Activated gamma-delta T cell treated with anti-CD3 and anti-CD28 coated beads, Interleukin-2, amount 50 U/mL, for 16 hours (primary cell): ENCODE results near the gene TESK1.
"Not testable (repeated sequence)": the region's sequence is repeated elsewhere in the genome, so short reads cannot be mapped to it uniquely, and the experiment has no call there.

ENCODE experiments used
- DNase-seq: peaks from one replicate; pipeline ENCODE4 v3.0.0-alpha.2; 2020; ENCODE audit warnings: low read depth

Gene TESK1

DNA sequence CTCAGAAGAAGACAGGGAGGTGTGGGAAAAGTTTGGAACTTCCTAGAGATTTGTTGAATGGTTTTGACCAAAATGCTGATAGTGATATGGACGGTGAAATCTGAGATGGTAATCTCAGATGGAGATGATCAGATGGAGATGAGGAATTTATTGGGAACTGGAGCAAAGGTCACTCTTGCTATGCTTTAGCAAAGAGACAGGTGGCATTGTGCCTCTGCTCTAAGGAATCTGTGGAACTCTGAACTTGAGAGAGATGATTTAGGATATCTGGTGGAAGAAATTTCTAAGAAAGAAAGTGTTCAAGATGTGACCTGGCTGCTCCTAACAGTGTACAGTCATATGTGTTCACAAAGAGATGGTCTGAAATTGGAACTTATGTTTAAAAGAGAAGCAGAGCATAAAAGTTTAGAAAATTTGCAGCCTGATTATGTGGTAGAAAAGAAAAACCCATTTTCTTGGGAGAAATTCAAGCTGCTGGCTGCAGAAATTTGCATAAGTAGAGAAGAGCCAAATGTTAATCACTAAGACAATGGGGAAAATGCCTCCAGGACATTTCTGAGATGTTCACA is 25.3 kb upstream of the TESK1 start:
- DNase-seq = not testable (repeated sequence)

DNA sequence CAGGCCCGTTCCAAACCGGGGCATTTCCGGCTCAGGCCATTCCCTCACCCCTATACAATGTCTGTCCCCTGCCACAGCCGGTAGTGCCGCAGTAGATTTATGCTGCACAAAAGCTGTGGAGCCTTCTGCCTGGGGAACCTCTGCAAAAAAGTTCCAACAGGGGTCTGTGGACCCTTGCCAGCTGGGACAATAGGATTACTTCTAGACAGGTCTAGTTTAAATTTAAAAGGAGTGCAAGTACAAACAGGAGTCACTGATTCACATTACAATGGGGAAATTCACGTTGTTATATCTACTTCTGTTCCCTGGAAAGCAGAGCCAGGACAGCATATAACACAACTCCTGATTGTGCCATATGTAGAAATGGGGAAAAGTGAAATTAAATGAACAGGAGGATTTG is 21.5 kb upstream of the TESK1 start:
- DNase-seq = not testable (repeated sequence)

DNA sequence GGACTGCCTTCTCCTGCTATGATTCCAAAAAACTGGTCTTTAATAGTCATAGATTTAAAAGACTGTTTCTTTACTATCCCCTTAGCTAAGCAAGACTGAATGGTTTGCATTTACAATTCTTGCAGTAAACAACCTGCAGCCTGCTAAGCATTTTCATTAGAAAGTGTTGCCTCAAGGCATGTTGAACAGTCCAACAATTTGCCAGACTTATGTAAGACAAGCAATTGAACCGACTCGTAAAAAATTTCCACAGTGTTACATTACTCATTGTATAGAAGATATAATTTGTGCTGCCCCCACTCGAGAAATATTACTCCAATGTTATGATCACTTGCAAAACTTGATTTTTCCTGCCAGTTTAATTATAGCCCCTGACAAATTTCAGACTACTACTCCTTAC is 20.4 kb upstream of the TESK1 start:
- DNase-seq = not testable (repeated sequence)

DNA sequence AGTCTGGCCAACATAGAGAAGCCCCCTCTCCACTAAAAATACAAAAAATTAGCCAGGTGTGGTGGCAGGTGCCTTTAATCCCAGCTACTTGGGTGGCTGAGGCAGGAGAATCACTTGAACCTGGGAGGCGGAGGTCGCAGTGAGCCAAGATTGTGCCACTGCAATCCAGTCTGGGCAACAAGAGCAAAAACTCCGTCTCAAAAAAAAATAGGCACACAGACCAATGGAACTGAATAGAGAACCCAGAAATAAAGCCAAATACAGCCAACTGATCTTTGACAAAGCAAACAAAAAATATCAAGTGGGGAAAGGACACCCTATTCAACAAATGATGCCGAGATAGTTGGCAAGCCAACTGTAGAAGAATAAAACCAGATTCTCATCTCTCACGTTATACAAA is 16.6 kb upstream of the TESK1 start:
- DNase-seq = not testable (repeated sequence)

DNA sequence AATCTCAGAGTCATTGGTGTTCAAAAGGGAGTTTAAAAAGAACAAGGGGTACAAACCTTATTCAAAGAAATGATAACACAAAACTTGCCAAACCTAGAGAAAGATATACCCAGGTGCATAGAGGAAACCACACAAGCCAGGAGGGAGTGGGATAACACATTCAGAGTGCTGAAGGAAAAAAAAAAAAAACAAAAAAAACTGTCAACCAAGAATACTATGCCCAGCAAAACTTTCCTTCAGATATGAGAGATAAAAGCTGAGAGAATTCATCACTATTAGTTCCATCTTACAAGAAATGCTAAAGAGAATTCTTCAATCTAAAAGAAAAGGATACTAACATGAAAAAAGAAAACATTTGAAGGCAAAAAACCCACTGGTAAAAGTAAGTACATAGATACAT is 11.5 kb upstream of the TESK1 start:
- no peak for DNase-seq

DNA sequence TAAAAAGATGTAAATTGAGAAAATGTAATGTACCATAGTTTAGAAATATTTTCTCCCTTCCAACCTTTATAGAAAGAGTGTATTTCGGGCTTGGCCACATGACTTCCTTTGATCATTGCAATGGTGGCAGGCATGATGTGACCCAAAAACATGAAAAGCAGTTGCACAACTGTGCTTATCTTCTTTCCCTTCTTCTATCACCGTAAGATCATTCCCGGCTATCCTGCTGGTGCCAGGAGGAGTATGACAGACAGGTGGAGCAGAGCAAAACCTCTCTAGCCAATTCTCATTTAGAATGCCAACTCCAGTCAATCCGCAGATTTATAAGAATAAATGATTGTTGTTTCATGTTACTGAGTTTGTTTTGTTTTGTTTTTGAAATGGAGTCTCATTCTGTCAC is 10.6 kb upstream of the TESK1 start:
- DNase-seq = no peak

DNA sequence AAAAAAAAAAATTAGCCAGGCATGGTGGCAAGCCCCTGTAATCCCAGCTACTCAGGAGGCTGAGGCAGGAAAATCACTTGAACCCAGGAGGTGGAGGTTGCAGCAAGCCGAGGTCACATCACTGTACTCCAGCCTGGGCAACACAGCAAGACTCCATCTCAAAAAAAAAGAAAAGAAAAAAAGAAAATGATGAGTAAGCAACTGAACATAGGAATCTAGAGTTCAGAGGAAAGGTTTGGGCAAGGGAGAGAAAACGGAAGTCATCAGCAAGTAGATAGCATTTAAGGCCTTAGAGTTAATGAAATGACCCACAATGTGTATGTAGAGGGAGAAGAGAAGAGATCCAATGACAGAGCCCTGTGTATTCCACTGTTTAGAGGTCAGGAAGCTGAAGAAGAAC is 8.2 kb upstream of the TESK1 start:
- not testable (repeated sequence) for DNase-seq

DNA sequence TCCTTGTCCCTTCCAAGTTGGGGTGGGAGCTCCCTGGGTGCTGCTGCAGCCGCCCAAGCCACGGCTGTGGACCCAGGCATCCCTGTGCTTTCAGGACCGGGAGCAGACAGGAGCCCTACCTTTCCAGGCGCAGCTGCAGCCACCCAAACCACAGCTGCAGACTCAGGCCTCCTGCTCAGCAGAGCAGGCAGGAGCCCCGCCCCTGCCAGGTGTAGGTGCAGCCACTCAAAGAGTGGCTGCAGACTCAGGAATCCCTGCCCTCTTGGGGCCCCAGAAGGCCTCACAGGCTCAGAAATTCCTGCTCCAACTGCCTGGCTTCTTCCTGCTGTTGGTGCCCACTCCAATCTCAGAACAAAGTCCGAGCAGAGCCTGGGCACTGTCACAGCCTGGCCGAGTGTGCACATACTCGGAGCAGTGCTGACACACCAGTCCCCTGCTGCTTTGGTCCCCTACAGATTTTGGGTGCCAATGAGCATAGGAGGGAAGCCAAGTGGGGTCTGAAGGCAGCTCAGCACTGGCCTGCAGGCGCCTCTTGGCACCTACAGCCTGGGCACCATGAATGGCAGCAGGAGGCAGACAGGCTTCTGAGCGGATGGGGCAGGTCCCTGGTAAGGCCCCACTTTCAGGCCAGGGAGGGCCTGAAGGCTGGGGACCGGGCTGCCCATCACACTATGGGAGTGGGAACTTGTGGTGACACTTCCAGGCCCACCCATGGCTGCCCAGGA is 6.0 kb upstream of the TESK1 start:
- DNase-seq = no peak

DNA sequence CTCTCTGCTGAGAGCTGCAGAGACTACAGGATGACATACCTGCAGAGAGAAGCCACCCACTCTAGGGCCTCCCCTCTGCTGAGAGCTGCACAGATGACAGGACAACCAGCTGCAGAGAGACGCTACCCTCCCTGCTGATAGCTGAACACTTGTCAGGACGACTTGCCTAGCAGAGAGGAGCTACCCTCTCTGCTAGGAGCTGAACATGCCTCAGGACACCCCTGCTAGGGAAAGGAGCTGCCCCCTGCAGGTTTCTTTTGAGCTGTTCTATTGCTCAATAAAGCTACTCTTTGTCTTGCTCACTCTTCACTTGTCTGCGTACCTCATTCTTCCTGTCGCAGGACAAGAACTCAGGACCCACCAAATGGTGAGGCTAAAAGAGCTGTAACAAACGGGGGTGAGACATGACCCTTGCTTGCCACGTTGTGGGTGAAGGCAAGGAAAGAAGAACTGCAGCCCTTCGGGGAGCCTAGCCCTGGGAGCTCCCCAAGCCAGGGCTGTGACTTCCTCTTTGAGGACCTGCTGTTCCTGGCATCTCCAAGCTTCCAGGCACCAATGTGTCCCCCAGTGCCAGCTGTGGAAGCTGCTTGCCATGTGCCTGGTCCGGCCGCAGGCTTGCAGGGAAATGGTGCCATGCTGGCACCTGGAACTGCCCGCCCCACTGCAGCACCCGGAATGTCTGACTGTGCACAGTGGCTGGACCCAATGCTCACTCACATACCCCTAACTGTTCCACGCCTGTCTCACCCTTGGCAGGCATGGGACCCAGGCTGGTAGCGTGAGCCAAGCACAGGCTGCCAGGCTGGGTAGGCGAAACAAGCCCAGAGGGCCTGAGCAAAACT is 5.1 kb upstream of the TESK1 start:
- DNase-seq = no peak

DNA sequence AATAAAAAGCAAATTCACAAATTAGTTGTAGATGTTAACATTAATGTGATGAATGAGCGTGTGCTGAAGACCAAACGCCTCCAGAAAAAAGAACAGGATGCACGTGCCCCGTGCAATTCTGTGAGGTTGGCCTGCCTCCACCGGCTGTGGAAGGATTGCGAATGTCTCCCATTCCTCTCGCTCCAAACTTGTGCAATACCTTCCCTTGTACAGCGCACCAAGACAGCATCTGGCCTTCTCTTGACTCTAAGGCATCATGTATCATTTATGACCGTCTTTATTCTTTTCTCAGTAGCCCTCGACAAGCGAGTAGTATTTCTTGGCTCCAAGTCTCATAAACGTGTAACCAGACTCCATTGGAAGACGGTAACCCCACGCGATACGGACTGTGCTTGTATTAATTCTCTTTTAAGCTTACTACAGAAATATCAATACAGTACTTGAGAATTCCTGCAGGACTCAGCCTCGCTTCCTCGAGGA is 1.5 kb upstream of the TESK1 start:
- no peak for DNase-seq

DNA sequence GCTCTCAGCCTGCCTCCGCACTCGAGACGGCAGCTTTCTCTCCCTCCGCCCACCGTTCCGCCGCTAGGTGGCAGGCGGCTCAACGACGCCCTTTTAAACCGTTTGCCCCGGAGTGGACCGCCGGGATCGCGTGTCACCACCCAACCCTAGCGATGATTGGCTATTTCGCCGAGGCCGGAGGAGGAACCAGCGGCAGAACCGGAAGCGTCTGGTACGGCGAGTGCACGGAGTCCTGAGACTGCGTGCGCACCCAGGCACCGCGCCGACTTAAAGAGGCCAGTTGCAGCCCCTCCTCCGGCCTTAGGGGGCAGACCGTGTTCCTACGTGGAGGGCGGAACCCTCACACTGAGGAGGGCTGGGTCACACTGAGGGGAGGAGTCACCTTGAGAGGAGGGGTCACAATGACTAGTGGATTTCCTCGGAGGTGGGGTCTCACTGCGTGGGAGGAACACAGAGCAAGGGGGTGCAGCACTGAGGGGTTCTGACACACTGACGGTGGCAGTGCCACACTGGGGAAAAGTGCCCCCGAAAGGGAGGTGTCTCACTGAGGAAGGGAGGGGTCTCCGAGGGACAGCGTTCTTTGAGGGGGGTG is 980 bp upstream of the TESK1 start:
- peak; percentile 99 for DNase-seq

DNA sequence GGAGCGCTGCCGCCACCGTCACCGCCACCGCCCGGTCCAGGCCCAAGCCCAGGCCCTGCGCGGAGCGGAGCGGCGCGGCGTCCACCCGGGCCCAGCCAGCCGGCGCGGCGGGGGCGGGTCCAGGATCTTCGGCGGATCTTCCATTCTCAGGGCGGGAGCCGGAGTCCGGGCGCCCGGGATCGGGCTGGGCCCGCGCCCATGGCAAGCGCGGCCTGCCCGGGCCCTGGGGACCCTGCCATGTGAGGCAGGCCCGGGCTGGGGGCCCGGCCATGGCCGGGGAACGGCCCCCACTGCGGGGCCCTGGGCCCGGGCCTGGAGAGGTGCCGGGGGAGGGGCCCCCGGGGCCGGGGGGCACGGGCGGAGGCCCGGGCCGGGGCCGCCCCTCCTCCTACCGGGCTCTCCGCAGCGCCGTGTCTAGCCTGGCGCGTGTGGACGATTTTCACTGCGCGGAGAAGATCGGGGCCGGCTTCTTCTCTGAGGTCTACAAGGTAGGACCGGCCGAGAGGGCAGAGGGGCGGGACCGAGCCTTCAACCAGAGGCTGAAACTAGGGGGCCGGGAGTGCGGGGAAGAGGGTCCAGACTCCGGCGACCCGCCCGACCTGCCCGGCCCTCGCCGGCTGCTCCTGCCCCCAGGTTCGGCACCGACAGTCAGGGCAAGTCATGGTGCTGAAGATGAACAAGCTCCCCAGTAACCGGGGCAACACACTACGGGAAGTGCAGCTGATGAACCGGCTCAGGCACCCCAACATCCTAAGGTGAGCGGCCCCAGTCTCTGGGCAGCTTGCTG is 482 bp downstream of the TESK1 start:
- DNase-seq = no peak

DNA sequence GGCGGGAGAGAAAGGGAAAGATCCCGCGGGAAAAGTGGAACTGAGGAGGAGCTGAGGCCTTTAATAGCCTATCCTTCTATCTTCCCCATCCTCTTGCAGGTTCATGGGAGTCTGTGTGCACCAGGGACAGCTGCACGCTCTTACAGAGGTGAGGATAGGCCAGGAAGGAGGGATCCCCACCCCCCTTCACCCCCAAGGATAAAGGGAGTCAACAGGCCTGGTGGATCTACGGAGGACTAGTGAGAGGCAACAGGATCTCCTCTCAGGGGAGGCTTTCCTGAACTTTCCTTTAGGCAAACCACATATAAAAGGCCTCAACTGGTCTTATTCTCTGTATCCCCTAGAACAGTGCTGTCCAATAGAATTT is 1.1 kb downstream of the TESK1 start:
- no peak for DNase-seq

DNA sequence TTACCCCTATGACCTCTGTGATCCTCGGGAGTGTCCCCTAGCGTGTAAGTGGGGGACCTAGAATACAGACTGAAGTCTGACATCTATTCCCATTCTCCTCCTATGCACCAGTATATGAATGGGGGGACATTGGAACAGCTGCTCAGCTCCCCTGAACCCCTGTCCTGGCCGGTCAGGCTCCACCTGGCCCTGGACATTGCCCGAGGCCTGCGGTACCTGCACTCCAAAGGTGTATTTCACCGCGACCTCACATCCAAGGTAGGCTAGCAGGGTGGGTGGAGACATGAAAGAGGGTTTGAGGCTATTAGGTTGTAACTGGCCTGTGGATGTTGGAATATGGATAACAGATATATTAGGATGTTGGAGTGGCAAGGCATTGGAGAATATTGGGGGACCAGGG is 1.7 kb downstream of the TESK1 start:
- DNase-seq = no peak

DNA sequence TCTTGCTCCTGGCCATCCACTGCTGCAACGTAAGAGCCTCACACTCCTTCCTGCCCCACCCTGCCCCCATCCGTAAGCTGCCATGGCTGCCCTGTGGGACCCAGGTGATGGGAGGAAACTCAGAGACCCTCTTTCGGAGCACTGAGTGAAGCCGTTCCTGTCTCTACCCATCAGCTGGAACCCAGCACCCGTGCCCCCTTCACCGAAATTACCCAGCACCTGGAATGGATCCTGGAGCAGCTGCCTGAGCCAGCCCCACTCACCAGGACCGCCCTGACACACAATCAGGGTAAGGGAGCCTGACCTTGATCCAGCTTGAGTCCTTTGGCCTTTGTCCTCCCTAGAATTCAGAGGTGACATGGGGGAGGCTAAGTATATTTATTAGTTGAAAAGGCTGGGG is 3.2 kb downstream of the TESK1 start:
- no peak for DNase-seq

DNA sequence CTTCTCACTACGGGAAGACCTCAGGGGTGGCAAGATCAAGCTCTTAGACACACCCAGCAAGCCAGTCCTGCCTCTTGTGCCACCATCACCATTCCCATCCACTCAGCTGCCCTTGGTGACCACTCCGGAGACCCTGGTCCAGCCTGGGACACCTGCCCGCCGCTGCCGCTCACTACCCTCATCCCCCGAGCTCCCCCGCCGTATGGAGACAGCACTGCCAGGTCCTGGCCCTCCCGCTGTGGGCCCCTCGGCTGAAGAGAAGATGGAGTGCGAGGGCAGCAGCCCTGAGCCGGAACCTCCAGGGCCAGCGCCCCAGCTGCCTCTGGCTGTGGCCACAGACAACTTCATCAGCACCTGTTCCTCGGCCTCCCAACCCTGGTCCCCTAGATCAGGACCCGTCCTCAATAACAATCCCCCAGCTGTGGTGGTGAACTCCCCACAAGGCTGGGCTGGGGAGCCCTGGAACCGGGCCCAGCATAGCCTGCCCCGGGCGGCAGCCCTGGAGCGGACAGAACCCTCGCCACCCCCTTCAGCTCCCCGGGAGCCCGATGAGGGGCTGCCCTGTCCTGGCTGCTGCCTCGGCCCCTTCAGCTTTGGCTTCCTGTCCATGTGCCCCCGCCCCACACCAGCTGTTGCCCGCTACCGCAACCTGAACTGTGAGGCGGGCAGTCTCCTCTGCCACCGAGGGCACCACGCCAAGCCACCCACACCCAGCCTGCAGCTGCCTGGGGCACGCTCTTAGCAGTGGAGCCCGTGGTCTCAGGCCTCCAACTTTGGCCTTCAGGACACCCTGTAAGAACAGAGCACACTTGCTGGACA is 4.1 kb downstream of the TESK1 start:
- no peak for DNase-seq

DNA sequence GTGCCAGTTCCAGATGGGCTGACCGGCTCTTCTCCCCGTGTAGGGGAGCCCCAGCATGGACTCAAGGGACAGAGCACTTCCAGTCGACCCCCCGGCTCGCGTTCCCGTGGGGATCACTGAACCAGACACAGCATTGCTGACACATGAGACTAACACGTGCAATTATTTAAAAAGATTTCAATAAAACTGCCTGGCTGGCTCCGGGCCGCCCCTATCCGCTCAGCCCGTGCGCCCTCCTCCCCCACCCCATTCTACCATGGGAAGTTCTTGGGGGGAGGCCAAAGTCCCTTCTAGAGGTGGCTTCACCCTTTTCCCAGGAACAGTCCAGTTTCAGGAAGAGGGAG is 4.7 kb downstream of the TESK1 start:
- DNase-seq = no peak

DNA sequence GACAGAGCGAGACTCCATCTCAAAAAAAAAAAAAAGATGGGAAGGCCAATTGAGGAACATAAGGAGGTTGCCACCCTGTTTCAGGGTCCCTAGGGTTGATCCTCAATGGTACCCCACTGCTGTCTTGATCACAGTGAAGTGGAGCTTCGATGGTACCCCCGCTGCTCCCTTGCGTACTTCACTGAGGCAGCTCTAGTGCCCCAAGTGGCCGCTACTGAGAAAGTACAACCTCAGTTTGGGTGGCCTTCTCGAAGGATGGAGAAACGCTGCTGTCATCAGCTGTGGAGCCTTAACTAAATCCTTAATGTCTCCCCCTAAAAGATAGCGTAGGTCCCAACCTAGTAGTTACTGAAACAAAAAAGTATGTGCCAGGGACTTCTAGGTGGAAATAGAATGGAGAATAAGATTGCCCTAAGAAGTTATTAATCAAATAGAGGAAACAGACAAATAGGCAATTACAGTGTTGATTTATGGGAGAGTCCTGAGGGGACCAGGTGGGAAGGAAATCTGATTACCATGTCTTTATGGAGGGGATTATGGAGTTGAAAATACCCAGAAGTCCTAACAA is 6.3 kb downstream of the TESK1 start:
- peak; percentile 37 for DNase-seq

DNA sequence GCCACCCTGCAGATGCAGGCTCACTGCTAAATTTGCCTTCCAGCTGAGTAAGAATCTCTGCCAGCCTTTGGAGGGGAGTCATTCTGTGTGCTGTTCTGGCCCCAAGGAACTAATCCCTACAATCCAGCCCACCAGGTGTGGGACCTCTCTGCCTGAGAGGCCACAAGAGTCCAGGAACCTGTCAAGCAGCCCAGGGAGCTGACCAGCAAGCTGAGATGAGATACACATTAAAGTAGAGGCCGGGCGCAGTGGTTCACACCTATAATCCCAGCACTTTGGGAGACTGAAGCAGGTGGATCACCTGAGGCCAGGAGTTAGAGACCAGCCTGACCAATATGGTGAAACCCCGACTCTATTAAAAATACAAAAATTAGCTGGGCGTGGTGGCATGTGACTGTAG is 7.0 kb downstream of the TESK1 start:
- not testable (repeated sequence) for DNase-seq

DNA sequence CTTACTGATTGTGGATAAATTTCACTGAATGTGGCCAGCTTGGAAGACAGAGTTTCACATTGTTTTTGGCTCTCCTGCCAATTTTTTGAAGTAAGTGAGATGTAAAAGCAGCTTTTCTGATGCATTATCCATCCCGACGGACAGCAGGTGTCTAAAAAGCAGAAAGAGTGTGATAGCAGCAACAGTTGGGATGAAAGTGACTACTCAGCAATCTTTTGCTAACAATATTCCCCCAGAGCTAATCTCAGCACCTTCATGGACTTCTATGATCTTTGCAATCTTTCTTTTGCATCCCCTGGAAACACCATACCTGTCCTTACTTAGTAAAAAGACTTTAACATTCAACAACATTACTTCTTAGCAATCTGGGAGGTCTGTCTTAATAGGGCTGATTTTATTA is 7.8 kb downstream of the TESK1 start:
- DNase-seq = no peak
